ENCODE measurements around the gene TRIM47.

DNA sequence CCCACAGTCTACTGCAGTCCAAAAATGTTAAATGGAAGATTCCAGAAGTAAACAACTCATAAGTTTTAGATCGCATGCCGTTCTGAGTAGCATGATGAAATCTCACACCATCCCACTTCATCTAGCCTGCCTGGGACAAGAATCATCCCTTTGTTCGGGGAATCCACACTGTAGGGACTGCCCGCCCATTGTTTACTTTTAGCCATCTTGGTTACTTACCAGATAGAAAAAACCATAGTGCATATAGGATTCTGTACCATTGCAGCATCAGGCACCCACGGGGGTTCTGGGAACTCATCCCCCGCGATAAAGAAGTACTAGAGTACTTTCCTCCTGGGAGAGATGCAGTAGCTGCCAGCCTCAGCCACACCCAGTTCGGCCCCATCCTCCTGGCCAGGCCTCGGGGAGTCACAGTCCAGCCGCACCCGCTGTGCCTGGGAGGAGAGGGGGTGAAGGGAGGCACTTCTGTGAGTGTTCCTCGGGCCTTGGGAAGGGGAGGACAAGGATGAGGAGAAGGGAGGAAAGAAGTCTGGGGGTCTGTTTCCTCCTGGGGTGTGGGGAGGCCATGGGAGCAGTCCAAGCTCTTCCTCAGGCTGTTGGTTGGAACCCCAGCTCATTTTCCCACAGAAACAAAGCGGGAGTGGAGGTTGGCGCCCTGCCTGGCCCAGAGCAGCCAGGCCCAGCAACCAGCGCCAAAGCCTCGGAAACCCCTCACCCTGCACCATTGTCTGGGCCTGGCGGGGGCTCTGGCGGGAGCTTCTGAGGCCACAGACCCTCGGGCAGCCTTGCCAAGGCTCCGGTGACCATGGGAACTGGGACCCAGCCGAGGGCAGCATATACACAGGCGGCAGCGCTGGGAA lies 8.9 kb downstream of the TRIM47 start:
- TF ChIP-seq, protein P1, sequence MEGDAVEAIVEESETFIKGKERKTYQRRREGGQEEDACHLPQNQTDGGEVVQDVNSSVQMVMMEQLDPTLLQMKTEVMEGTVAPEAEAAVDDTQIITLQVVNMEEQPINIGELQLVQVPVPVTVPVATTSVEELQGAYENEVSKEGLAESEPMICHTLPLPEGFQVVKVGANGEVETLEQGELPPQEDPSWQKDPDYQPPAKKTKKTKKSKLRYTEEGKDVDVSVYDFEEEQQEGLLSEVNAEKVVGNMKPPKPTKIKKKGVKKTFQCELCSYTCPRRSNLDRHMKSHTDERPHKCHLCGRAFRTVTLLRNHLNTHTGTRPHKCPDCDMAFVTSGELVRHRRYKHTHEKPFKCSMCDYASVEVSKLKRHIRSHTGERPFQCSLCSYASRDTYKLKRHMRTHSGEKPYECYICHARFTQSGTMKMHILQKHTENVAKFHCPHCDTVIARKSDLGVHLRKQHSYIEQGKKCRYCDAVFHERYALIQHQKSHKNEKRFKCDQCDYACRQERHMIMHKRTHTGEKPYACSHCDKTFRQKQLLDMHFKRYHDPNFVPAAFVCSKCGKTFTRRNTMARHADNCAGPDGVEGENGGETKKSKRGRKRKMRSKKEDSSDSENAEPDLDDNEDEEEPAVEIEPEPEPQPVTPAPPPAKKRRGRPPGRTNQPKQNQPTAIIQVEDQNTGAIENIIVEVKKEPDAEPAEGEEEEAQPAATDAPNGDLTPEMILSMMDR (IDR thresholded peaks at IDR 0.05; ENCODE audit: insufficient read depth, low read length, poor library complexity, severe bottlenecking), result no peak
- TF ChIP-seq EZH2phosphoT487 (conservative IDR thresholded peaks at IDR 0.05; ENCODE audit: low read length), result no peak

Measured in SU-DHL-6 (cell line).